Ovary (tissue), 3 donors: ENCODE results near the gene CD200R1L.

Experiments
- EP300 ChIP-seq: sonication (generic); formaldehyde crosslinking; IDR thresholded peaks from one replicate; pipeline ENCODE4 v1.6.1; 2017; ENCODE audit warnings: antibody characterized with exemption
- POLR2A ChIP-seq: fragments of 450-650 bp; IDR thresholded peaks from one replicate; pipeline ENCODE4 v1.6.1; 2017; ENCODE audit warnings: antibody characterized with exemption, mild to moderate bottlenecking, moderate library complexity
- TF ChIP-seq, protein P1 (sequence below), 3 donors: fragments of 450-650 bp in 2 of 3; fragments of 200-600 bp in 1 of 3; IDR thresholded peaks; one replicate each; pipeline versions ENCODE4 v1.5.1 to v1.8.0; 2016 to 2022; ENCODE audit warnings: antibody characterized with exemption in 3 of 3, mild to moderate bottlenecking in 1 of 3
- donor health status: DM: no; HTN: no; CAD: no.

DNA sequence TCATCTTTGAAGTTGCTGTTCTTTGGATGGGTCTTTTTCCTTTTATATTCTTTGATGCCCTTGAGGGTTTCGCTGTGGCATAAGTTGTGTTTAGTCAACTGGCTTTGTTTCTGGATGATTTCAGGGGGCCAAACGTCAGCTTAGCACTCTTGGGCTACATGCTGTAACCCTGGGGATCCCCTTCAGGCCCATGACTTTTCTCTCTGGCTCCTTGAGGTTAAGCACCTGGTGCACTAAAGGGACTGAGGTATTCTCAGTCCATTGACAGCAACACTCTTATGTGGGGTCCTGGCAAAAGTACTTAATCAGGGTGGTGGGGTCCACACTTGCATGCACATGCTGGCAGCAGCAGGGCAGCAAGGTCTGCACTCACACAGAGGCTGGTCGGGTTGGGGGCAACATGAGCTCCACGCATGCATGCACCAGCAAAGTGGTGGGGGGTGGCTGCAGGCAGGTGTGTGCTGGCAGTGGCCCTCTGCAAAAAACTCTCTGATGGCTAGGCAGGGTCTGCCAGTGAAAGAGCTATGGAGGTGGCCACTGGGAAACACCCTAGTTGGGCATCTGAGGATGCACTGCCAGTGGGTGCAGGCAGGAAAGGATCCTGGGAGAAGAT lies 38.1 kb upstream of the CD200R1L start:
- TF ChIP-seq, protein P1, sequence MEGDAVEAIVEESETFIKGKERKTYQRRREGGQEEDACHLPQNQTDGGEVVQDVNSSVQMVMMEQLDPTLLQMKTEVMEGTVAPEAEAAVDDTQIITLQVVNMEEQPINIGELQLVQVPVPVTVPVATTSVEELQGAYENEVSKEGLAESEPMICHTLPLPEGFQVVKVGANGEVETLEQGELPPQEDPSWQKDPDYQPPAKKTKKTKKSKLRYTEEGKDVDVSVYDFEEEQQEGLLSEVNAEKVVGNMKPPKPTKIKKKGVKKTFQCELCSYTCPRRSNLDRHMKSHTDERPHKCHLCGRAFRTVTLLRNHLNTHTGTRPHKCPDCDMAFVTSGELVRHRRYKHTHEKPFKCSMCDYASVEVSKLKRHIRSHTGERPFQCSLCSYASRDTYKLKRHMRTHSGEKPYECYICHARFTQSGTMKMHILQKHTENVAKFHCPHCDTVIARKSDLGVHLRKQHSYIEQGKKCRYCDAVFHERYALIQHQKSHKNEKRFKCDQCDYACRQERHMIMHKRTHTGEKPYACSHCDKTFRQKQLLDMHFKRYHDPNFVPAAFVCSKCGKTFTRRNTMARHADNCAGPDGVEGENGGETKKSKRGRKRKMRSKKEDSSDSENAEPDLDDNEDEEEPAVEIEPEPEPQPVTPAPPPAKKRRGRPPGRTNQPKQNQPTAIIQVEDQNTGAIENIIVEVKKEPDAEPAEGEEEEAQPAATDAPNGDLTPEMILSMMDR (IDR thresholded peaks at IDR 0.05): no peak
- TF ChIP-seq POLR2A: no peak
- TF ChIP-seq EP300: no peak
